Breast epithelium (tissue), 3 donors: ENCODE results near the gene C19orf25.

ENCODE experiments used
- CTCF ChIP-seq, 3 donors: fragments of 450-650 bp; IDR thresholded peaks; one replicate each; pipeline ENCODE4 v1.5.1; 2016 to 2017; ENCODE audit warnings: antibody characterized with exemption in 3 of 3, mild to moderate bottlenecking in 3 of 3, moderate library complexity in 3 of 3
- POLR2A ChIP-seq: fragments of 450-650 bp; IDR thresholded peaks from one replicate; pipeline ENCODE4 v1.6.1; 2016; ENCODE audit warnings: antibody characterized with exemption, mild to moderate bottlenecking, moderate library complexity

DNA sequence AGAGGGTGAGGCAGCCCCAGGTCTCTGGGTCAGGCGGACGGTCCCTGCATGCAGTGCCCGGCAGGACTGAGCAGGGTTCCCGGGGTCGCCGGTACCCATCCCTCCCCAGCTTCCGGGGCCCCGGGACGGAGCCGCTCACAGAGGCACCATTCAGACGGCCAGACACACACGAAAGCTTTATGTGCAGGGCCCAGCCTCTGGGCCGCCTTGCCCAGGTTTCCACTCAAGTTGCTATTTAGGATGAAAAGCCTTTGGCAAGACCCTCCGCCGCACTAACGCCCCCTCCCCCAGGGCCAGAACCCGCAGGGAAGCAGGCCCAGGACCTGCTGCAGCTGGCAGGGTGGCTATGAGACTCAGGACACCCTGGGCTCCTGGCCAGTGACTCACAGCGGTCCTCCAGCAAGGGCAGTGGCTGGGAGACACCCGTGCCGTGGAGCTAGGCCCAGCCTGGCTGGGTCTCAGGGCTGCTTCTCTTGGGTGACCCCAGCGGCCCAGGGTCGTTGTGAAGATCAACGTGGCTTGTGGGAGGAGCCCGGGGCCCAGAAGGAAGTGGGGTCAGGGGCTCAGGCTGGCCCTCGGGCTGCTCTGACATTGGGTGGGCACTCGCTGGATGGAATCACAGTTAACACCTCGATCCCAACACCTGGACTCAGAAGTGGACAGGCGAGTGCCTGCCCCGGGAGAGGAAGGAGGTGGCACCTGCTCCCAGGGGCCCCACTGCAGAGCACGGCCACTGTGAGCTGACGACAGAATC lies 4.8 kb downstream of the C19orf25 start:
- TF ChIP-seq CTCF (IDR thresholded peaks at IDR 0.05) (no peak), POLR2A (no peak)
